C4-2B (cell line): Measurements from ENCODE around the gene CDK2AP2.
"Not testable (repeated sequence)": the region's sequence is repeated elsewhere in the genome, so short reads cannot be mapped to it uniquely, and the experiment has no call there.

Experiments used
- H3K27ac ChIP-seq: fragments of 450-650 bp; 2 replicates; pipeline ENCODE4 v1.5.1; 2017
- ZFX ChIP-seq: fragments of 450-650 bp; IDR thresholded peaks from 2 replicates; pipeline ENCODE4 v1.6.1; 2017
- TF ChIP-seq, protein P1 (sequence below): fragments of 450-650 bp; conservative IDR thresholded peaks from 2 replicates; pipeline ENCODE4 v1.5.1; 2017; ENCODE audit warnings: mild to moderate bottlenecking

The CDK2AP2 gene

GRCh38 chr11:67507864-67508485 lies at the start of gene CDK2AP2:
TSS of gene CDK2AP2 (minus strand) at chr11:67508162. CDS start at chr11:67508082, 80 bp downstream.
- TF ChIP-seq, protein P1, sequence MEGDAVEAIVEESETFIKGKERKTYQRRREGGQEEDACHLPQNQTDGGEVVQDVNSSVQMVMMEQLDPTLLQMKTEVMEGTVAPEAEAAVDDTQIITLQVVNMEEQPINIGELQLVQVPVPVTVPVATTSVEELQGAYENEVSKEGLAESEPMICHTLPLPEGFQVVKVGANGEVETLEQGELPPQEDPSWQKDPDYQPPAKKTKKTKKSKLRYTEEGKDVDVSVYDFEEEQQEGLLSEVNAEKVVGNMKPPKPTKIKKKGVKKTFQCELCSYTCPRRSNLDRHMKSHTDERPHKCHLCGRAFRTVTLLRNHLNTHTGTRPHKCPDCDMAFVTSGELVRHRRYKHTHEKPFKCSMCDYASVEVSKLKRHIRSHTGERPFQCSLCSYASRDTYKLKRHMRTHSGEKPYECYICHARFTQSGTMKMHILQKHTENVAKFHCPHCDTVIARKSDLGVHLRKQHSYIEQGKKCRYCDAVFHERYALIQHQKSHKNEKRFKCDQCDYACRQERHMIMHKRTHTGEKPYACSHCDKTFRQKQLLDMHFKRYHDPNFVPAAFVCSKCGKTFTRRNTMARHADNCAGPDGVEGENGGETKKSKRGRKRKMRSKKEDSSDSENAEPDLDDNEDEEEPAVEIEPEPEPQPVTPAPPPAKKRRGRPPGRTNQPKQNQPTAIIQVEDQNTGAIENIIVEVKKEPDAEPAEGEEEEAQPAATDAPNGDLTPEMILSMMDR: no peak
- TF ChIP-seq ZFX: peak; percentile 69; the same call in 1 of the 2 replicates
- H3K27ac ChIP-seq: peak within 1 kb of the TSS; percentile 88

DNA sequence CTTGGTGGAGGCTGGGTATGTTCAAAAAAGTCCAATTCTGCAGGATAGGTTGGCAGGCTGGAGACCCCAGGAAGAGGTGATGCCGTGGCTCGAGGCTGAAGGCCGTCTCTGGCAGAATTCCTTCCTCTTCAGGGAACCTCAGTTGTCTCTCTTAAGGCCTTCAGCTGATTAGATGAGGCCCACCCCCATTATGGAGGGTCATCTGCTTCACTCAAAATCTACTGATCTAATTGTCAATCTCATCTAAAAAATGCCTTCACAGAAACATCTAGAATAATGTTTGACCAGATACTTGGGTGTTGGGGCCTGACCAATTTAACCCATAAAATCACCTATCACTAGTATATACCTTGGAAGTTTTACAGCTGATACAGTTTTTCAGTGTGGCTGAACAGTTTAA lies 48.3 kb upstream of the CDK2AP2 start:
- H3K27ac ChIP-seq: no peak overlapping the region
- TF ChIP-seq, protein P1: no peak
- TF ChIP-seq ZFX: no peak

GRCh38 chr11:67551697-67552096 lies 43.7 kb upstream of the CDK2AP2 start:
- not testable (repeated sequence) for H3K27ac ChIP-seq

GRCh38 chr11:67551127-67551526 lies 43.2 kb upstream of the CDK2AP2 start:
- TF ChIP-seq ZFX: no peak
- no peak overlapping the region for H3K27ac ChIP-seq

- TF ChIP-seq, protein P1: no peak
- TF ChIP-seq ZFX: no peak
- peak overlapping the region; percentile 57 for H3K27ac ChIP-seq
Observed at GRCh38 chr11:67548555-67549110, 40.7 kb upstream of the CDK2AP2 start.

GRCh38 chr11:67548112-67548511 lies 40.1 kb upstream of the CDK2AP2 start:
- H3K27ac ChIP-seq: peak overlapping the region; percentile 8; the same call in 1 of the 2 replicates

DNA sequence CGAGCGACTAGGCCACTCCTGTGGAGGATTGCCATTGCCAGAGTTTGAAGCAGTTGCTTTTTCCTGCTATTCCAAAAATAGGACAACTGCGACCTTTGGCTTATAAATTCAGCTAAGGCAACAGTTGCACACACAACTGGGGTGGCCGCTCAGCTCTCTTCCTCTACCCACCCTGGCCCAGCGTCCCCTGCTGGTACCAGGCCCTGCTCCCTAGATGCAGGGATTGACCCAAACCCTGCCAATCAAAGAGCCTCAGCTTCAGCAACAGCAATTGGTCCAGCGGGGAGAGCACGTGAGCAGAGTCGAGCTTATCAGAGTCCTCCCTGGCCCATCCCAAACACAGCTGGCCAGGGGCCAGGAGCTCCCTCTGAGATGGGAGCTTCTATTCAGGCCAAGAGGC lies 37.3 kb upstream of the CDK2AP2 start:
- no peak overlapping the region for H3K27ac ChIP-seq
- TF ChIP-seq, protein P1: no peak
- TF ChIP-seq ZFX: no peak

DNA sequence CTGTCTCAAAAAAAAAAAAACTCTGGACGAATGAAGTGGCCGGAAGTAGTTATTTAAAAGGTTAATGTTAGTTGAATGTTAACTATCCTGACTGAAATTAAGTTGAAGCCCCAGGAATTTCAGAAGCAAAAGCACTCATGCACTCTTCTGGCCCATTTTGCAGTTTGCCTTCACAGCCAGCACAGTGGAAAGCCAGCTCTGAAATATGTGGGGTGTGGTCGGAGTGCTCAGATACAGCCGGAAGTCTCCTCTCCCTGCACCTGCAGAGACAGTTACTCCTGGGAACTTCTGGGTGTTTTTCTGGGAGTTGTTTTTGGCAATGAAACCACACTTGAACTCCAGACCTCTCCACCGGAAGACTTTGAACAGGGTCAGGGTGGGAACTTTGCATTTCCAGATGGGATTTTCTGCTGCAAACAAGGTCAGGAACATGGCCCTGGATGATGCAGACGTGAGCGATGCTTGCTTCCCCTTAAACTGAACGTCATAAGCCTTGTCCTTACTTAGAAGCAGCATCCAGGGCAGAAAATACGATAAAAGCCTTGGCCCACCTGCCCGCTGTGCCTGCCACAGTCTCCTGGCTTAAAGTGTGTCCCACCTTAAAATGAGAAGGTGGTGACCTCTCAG lies 36.8 kb upstream of the CDK2AP2 start:
- TF ChIP-seq ZFX: no peak
- TF ChIP-seq, protein P1: no peak

GRCh38 chr11:67543585-67543984 lies 35.6 kb upstream of the CDK2AP2 start:
- no peak overlapping the region for H3K27ac ChIP-seq

More for the DNA sequence above, 36.8 kb upstream of the CDK2AP2 start:
- no peak overlapping the region for H3K27ac ChIP-seq

More at GRCh38 chr11:67543585-67543984, 35.6 kb upstream of the CDK2AP2 start:
- TF ChIP-seq ZFX: no peak
- TF ChIP-seq, protein P1: no peak
